Measurements from ENCODE around the gene AP4M1.
A peak's percentile ranks its signal among the peaks of the same experiment; 100 is the strongest.
"Not testable (repeated sequence)": the region's sequence is repeated elsewhere in the genome, so short reads cannot be mapped to it uniquely, and the experiment has no call there.

AP4M1 gene

GRCh38 chr7:100132697-100133151, 31.3 kb downstream of the AP4M1 start:
- no peak for DNase-seq

- no peak for DNase-seq
These were observed 36.7 kb downstream of the AP4M1 start for GRCh38 chr7:100137851-100138760.

- no peak for DNase-seq
These were observed 40.1 kb downstream of the AP4M1 start for GRCh38 chr7:100141555-100141949.

GRCh38 chr7:100142461-100142860, 41.0 kb downstream of the AP4M1 start:
- DNase-seq = no peak

- not testable (repeated sequence) for DNase-seq
These were observed 44.9 kb downstream of the AP4M1 start for GRCh38 chr7:100146350-100146749.

- no peak for DNase-seq
These were observed 45.8 kb downstream of the AP4M1 start for GRCh38 chr7:100147278-100147677.

- no peak for DNase-seq
These were observed 46.7 kb downstream of the AP4M1 start for GRCh38 chr7:100148225-100148558.

- peak; percentile 94 for DNase-seq
These were observed 47.3 kb downstream of the AP4M1 start, which contains the start of gene LAMTOR4 for GRCh38 chr7:100148559-100149328. Gene LAMTOR4 (plus strand): TSS chr7:100148918. CDS start chr7:100148973, 55 bp downstream.

GRCh38 chr7:100152404-100152803, 51.0 kb downstream of the AP4M1 start:
- DNase-seq = no peak

GRCh38 chr7:100152937-100153666, 51.7 kb downstream of the AP4M1 start:
- DNase-seq = no peak

- no peak for DNase-seq
These were observed 52.5 kb downstream of the AP4M1 start for GRCh38 chr7:100153708-100154535.

GRCh38 chr7:100154651-100155491, 53.4 kb downstream of the AP4M1 start:
- no peak for DNase-seq

- DNase-seq = no peak
These were observed 54.3 kb downstream of the AP4M1 start for GRCh38 chr7:100155553-100156317.

GRCh38 chr7:100156331-100157068, 55.1 kb downstream of the AP4M1 start:
- no peak for DNase-seq

GRCh38 chr7:100157069-100157333, 55.6 kb downstream of the AP4M1 start:
- DNase-seq = no peak

GRCh38 chr7:100157334-100158228, 56.1 kb downstream of the AP4M1 start:
- DNase-seq = no peak

Measured in NCI-H524 treated with DMSO at 0.1 percent for 48 hours (cell line).